Measurements from ENCODE around the gene ANKRD11. TPM values are rescaled to one million over a fixed set of nuclear protein-coding genes. Genes with fewer than 3 reads are reported as not detected.

ANKRD11 gene
- total RNA-seq, 1 experiment from 2014 or later = 266 TPM

GRCh38 chr16:89280546-89281188, 209.7 kb downstream of the ANKRD11 start:
- no peak overlapping the region for H2AFZ ChIP-seq (ENCODE audit: low read depth, low read length, poor library complexity, severe bottlenecking)
- TF ChIP-seq YY1 (IDR thresholded peaks at IDR 0.05; ENCODE audit: extremely low read depth, insufficient replicate concordance, low read depth, low read length) = no peak
- no peak for TF ChIP-seq SRF (IDR thresholded peaks at IDR 0.05; ENCODE audit: low read depth)
- no peak for TF ChIP-seq SIN3A (IDR thresholded peaks at IDR 0.05; ENCODE audit: low read depth)
- TF ChIP-seq CBX3 (IDR thresholded peaks at IDR 0.05; ENCODE audit: low read depth) = no peak
- TF ChIP-seq ZBTB33 (IDR thresholded peaks at IDR 0.05; ENCODE audit: extremely low read depth, insufficient replicate concordance, low read length) = no peak
- no peak for TF ChIP-seq JUND (IDR thresholded peaks at IDR 0.05)
- TF ChIP-seq REST (IDR thresholded peaks at IDR 0.05; ENCODE audit: low read depth) = no peak
- TF ChIP-seq EGR1 (IDR thresholded peaks at IDR 0.05; ENCODE audit: low read depth) = no peak
- no peak for TF ChIP-seq POLR2A (IDR thresholded peaks at IDR 0.05; ENCODE audit: borderline replicate concordance, extremely low read depth, insufficient read depth, insufficient read length)
- no peak for TF ChIP-seq FOSL1 (IDR thresholded peaks at IDR 0.05; ENCODE audit: low read depth)
- TF ChIP-seq EZH2 (IDR thresholded peaks at IDR 0.05) = no peak
- TF ChIP-seq ZFX (IDR thresholded peaks at IDR 0.05) = no peak
- H3K4me3 ChIP-seq (replicated peaks in 1 of 2; ENCODE audit: low read depth in 1 of 2, low read length in 2 of 2) = no peak overlapping the region
- ChIA-PET CTCF (no interaction called here), RAD21 (ENCODE audit: low non-redundant PET in 1 of 2, low total read pairs in 2 of 2, uncharacterized antibody in 2 of 2, unreplicated experiment in 2 of 2) (no interaction called here), POLR2A (no interaction called here)
- no peak for DNase-seq (ENCODE audit: low read depth, low spot score)
- H4K20me1 ChIP-seq (ENCODE audit: insufficient read depth) = peaks cover 3% of the 10 kb centered on the region; the same call in 1 of the 2 replicates
- no peak overlapping the region for H3K4me2 ChIP-seq (ENCODE audit: low read length)
- H3K9ac ChIP-seq (ENCODE audit: low read length) = no peak overlapping the region
- H3K79me2 ChIP-seq (ENCODE audit: insufficient read depth, low read length) = peaks cover 17% of the 10 kb centered on the region; the same call in 1 of the 2 replicates
- H3K9me3 ChIP-seq (ENCODE audit: control insufficient read depth in 1 of 2, insufficient read depth in 1 of 2, low read depth in 1 of 2, low read length in 2 of 2) = no peaks in the 10 kb centered on the region
- no peak overlapping the region for H3K27ac ChIP-seq (ENCODE audit: low read depth, low read length)
- BruUV-seq (replicated peaks) = no TSS peak
- intact Hi-C loops (cut with micrococcal nuclease) = no loop called here
- no peaks in the 10 kb centered on the region for H3K9me2 ChIP-seq (ENCODE audit: insufficient read depth)
- ATAC-seq = no peak
- no peaks in the 10 kb centered on the region for H3K27me3 ChIP-seq (ENCODE audit: insufficient read depth, low read length)
- peaks cover 49% of the 10 kb centered on the region in 2 experiments; a peak in 3 of 4 replicates for H3K36me3 ChIP-seq (ENCODE audit: control insufficient read depth in 1 of 2, insufficient read depth in 2 of 2, low read length in 2 of 2)
- no peaks in the 10 kb centered on the region for H3K4me1 ChIP-seq (ENCODE audit: control insufficient read depth in 1 of 2, insufficient read depth in 2 of 2, low read length in 2 of 2)

Data from HCT116 (cell line).